EL (cell line): ENCODE results near the gene RNF144A.

Experiments
- DNase-seq: peaks from one replicate; pipeline ENCODE4 v3.0.0-alpha.2; 2016

RNF144A gene

GRCh38 chr2:7053650-7054265, 136.5 kb downstream of the RNF144A start:
- no peak for DNase-seq

DNA sequence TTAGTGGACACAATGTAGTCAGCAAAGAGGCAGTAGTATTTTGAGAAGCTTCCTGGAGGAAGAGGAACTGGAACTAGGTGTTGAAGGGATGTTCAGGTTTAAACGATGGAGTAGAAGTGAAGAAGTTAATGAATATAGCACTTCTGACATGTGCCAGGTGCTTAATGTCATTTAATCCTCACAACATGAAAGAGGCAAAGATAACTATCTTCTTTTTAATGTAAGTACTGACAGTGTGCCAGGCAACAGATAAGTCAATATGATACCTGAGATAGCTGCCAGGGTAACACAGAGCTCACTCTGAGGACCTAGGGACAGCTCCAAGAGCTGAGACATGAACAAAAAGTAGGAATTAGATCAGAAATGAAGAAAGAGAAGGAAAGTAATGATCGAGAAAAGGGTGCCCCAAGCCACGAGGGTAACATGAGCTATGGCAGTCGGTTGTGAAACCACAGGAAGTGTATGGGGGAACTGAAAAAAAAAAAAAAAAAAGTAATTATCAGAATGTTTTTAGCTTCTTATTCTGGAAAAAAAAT, 140.7 kb downstream of the RNF144A start:
- DNase-seq: no peak

DNA sequence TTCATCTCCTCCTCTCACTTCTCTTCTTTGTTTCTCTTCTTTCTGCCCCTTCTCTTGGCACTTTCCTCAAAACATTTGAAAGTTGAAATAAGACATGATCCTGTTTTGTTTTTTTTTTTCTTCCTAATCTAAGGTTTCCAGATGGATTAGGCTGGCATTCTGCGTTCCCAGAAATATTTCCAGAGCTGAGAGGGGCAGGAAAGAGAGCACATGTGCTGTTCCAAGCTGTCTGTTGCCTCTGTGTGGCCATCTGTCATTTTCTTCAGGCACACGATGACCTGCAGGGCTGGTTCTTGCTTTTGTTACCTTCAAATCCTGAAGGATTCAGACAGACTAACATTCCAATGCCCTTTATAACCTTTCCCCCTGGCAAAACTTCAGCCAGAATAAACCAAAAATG, 142.9 kb downstream of the RNF144A start:
- no peak for DNase-seq

DNA sequence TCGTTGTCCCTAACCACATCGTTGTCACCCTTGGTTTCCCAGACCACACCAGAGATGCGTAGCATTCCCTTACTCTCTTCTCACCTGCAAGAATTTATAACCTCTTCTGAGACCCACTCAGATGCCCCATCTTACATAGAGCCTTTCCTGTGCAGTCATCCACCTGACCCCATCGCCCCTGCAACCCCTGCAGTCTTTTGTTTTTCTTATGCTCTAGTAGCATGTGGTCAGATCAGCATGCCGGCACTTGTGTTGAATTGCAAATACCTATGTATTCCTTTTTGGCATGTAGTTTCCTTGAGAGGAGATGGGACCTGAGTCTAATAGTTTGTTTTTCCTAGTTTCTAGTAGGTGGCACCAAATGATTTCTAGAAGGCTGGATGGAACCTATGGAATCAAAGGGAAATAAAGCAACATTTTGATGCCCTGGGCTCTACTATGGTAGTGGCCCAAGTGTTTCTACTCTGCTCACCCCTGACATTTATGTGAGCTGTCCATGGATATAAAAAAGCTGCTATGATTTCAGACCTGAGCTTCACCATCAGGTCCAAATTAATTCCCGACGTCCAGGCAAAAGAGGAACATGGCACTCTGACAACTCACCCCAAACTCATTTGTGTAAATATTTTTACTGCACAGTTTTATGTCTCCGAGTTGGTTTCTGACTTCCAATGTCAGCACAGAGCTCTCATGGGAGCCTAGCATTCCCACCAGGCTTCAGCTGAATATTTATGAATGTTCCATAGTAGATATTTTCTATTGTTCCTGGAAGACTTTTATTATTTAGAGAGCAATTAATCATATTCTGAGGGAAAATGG, 143.6 kb downstream of the RNF144A start:
- DNase-seq: no peak

GRCh38 chr2:7061450-7061789, 144.2 kb downstream of the RNF144A start:
- DNase-seq: no peak

- no peak for DNase-seq
Observed at GRCh38 chr2:7061921-7062320, 144.7 kb downstream of the RNF144A start.

GRCh38 chr2:7063789-7064188, 146.6 kb downstream of the RNF144A start:
- no peak for DNase-seq

GRCh38 chr2:7068457-7068856, 151.2 kb downstream of the RNF144A start:
- DNase-seq: no peak

DNA sequence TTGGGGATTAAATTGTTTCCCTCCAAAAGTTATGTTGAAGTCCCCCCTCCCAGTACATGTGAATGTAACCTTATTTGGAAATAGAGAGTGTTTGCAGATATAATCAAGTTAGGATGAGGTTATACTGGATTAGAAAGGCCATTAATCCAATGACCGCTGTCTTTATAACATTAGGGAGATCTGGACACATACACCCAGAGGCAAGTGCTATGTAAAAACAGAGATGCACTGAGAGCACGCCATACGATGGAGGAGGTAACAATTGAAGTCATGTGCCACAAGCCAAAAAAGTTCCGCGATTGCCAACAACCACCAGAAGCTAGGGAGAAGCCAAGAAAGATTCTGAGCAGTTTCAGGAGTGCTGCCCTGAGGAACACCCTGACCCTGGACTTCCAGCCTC, 153.3 kb downstream of the RNF144A start:
- DNase-seq: no peak

DNA sequence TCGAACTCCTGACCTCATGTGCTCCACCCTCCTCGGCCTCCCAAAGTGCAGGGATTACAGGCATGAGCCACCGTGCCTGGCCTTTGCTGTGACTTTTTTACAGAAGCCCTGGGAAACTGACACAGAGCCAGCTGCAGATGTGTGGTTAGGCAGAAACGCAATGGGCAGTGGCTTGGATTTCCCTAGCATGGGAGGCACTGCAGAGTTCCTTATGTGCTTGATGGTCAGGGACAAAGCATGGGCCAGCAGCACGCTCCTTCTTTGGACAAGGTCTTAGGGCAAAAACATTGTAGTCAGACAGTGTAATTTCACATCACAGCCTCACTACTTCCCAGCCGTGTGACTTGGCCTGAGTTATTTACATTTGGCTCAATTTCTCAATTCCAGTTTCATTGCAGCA, 153.9 kb downstream of the RNF144A start:
- no peak for DNase-seq

DNA sequence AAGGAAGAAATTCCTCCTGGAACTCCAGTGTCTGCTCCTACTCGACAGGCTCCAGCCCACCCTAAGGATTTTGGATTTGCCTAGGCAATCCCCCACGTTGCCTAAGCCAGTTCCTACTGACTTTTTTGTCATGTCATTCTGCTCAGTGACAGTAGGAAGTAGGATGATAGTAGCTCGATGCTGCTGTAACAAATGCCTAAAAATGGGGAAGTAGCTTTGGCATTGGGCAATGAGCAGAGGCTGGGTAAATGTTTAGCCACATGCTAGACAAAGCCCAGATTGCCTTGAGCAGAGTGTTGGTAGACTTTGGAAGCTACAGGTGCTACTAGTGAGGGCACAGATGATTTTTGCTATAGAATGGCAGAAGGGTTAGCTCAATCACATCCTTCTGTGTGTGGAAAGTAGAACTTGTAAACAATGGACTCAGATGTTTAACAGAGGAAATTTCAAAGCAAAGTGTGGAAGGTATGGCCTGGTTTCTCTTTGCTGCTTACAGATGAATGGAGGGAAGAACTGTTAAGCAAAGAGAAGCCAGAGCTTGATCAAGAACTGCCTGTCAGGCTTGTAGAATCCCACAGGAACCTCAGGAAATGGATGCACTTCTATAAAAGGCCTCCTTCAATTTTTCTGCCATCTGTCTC, 154.8 kb downstream of the RNF144A start:
- no peak for DNase-seq

DNA sequence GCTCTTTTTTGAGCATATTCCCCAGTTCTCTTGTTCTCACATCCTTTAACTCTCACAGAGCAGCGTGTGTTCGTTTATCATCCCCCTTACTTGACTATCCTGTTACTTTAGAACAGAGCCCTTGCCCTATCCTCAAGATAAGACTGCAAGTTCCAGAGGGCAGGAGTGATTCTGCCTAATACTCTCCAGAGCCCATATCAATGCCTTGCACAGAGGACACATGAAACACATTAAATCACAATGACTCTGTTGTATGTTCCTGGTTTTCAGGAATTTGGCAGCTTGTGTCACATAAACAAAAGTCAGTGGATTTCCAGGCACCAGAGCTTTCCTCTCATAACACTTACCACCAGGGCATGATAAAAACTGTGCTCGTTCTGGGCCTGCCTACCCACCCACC, 156.7 kb downstream of the RNF144A start:
- no peak for DNase-seq

DNA sequence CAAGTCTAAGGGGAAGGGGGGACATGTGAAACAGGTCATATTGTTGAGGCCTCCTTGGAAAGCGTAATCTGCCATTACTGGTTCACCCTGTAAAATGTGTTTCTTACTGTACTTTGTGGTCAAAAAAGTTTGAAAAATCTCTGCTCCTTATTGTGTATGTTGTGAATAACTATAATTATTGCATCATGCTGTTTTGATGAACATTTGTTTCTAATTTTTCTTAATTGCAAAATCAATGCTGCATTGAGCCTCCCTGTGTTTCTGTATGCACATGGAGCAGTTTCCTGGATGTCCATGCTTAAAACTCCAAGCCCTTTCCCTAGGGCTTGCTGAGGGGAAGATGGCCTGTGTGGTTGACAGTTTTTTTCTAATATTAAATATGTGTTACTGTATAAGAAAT, 158.6 kb downstream of the RNF144A start:
- no peak for DNase-seq

GRCh38 chr2:7077660-7078267, 160.6 kb downstream of the RNF144A start:
- DNase-seq: no peak

GRCh38 chr2:7083580-7084509, 166.6 kb downstream of the RNF144A start:
- peak; percentile 38 for DNase-seq

DNA sequence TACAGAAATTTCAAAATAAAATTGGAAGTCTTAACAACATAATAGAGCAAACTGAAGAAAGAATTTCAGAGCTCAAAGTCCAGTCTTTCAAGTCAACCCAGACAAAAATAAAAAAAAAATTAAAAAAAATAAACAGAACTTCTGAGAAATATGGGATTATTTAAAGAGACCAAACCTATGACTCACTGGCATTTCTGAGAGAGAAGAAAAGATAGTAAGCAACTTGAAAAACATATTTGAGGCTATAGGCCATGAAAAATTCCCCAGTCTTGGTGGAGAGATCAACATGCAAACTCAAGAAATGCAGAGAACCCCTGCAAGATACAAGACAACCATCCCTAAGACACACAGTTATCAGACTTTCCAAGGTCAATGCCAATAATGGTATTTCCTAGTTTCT, 167.4 kb downstream of the RNF144A start:
- no peak for DNase-seq

- DNase-seq: no peak
Observed at GRCh38 chr2:7089284-7089683, 172.1 kb downstream of the RNF144A start.

DNA sequence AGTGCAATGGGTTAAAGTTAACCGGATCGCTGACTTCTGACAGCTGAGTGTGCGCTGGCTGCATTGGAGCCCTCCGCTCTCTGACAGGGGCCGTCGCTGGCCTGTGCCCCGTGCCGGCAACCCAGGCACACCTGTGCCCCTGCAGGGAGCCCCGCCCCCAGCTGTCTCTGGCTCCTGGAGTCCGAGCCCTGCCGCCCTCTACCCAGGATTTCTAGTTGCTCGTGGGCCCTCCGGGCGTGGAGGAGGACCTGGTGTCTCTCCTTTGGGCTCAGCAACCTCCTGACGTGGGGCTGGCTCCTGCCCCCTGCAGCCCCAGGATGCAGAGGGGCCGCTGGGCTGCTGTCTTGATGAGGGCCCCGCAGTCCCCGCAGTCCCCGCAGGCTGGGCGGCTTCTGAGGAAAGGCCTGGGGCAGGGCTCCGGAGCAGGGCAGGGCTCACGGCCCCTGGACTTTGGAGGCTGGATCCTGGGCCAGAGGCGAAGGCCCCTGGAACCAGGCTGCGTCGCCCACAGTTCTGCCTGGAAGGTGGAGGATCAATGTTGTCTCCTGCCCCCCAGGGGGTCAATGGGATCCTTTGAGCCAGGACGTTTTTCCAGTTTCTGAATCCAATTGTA, 172.8 kb downstream of the RNF144A start:
- no peak for DNase-seq

GRCh38 chr2:7093376-7093775, 176.2 kb downstream of the RNF144A start:
- no peak for DNase-seq
